MM.1S (cell line): Measurements from ENCODE around the gene ZNF598.
A peak's percentile ranks its signal among the peaks of the same experiment; 100 is the strongest.

ENCODE experiments used
- DNase-seq: peaks from one replicate; pipeline ENCODE4 v3.0.0-alpha.2; 2015
- H2AFZ ChIP-seq: fragments of 300-600 bp; sonication (generic); 2 replicates; pipeline ENCODE4 v1.6.0; 2016; ENCODE audit warnings: antibody characterized with exemption, low read length
- H3F3A ChIP-seq: fragments of 300-600 bp; sonication (generic); 2 replicates; pipeline ENCODE4 v1.6.1; 2016; ENCODE audit warnings: mild to moderate bottlenecking, antibody characterized with exemption, low read length, moderate library complexity, mixed read lengths; ENCODE audit not compliant: insufficient read depth
- H3K27ac ChIP-seq: fragments of 300-600 bp; sonication (generic); 2 replicates; pipeline ENCODE4 v1.5.1; 2016; ENCODE audit warnings: mild to moderate bottlenecking, low read length
- H3K27me3 ChIP-seq: fragments of 300-600 bp; sonication (generic); replicated peaks from 2 replicates; pipeline ENCODE4 v1.6.0; 2016; ENCODE audit warnings: low read length; ENCODE audit not compliant: insufficient read depth
- H3K36me3 ChIP-seq: fragments of 300-600 bp; sonication (generic); replicated peaks from 2 replicates; pipeline ENCODE4 v1.6.1; 2016; ENCODE audit warnings: mild to moderate bottlenecking, low read length, mixed read lengths; ENCODE audit not compliant: insufficient read depth
- H3K4me1 ChIP-seq: fragments of 300-600 bp; sonication (generic); 2 replicates; pipeline ENCODE4 v1.6.1; 2016; ENCODE audit warnings: low read length, mixed read lengths
- H3K4me2 ChIP-seq: fragments of 300-600 bp; sonication (generic); 2 replicates; pipeline ENCODE4 v1.6.0; 2016; ENCODE audit warnings: low read depth, low read length
- H3K4me3 ChIP-seq: fragments of 300-600 bp; sonication (generic); 2 replicates; pipeline ENCODE4 v1.5.1; 2016; ENCODE audit warnings: low read length, mixed read lengths
- H3K79me2 ChIP-seq: fragments of 300-600 bp; sonication (generic); 2 replicates; pipeline ENCODE4 v1.6.1; 2016; ENCODE audit warnings: mixed run types, low read length, mixed read lengths
- H3K9ac ChIP-seq: fragments of 300-600 bp; sonication (generic); 2 replicates; pipeline ENCODE4 v1.6.1; 2016; ENCODE audit warnings: low read length, mixed read lengths
- H3K9me2 ChIP-seq: fragments of 300-600 bp; sonication (generic); replicated peaks from 2 replicates; pipeline ENCODE4 v1.6.1; 2016; ENCODE audit warnings: mild to moderate bottlenecking, low read length, mixed read lengths; ENCODE audit not compliant: insufficient read depth
- H3K9me3 ChIP-seq: fragments of 300-600 bp; sonication (generic); replicated peaks from 2 replicates; pipeline ENCODE4 v1.6.1; 2016; ENCODE audit warnings: mild to moderate bottlenecking, low read length, mixed read lengths; ENCODE audit not compliant: insufficient read depth
- H4K20me1 ChIP-seq: fragments of 300-600 bp; sonication (generic); 2 replicates; pipeline ENCODE4 v1.6.1; 2016; ENCODE audit warnings: mild to moderate bottlenecking, low read length, moderate library complexity, mixed read lengths; ENCODE audit not compliant: insufficient read depth
- EZH2 ChIP-seq: fragments of 300-600 bp; sonication (generic); optimal IDR thresholded peaks from 2 replicates; pipeline ENCODE3; 2017; ENCODE audit warnings: low read depth, mild to moderate bottlenecking, antibody characterized with exemption, low read length, mixed read lengths
- EZH2phosphoT487 ChIP-seq: fragments of 300-600 bp; sonication (generic); IDR thresholded peaks from 2 replicates; pipeline ENCODE4 v1.6.1; 2018; ENCODE audit warnings: antibody characterized with exemption, low read length
- TF ChIP-seq, protein P1 (sequence below): fragments of 300-600 bp; sonication (generic); IDR thresholded peaks from 2 replicates; pipeline ENCODE4 v1.5.1; 2016; ENCODE audit warnings: antibody characterized with exemption, low read length, mixed read lengths

The ZNF598 gene

DNA sequence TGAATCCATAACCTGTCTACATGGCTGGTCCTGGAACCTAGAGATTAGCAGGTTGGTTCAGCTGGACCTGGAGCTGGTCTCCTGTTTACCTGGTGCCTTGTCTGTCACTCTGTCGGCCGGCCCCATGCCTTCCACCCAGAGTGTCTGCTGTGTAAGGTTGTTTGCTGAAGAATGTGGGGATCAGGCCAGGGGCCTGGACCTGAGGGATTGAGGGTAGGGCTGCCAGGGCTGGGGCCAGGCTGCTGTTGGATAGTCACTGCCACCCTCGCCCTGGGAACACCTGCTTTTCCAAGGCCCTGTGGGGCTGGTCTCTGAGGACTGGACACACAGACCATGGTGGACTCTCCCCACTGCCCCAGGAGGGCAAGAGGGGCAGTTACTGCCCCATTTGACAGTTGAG lies 18.5 kb upstream of the ZNF598 start:
- Histone ChIP-seq H3K36me3 (no peaks in the 10 kb centered on the region), H3K4me1 (peaks cover 8% of the 10 kb centered on the region; the same call in 1 of the 2 replicates), H2AFZ (no peak overlapping the region), H3K27ac (no peak overlapping the region), H3K27me3 (peaks cover 39% of the 10 kb centered on the region), H3K9ac (no peak overlapping the region), H3K79me2 (no peaks in the 10 kb centered on the region), H3K4me2 (no peak overlapping the region), H4K20me1 (no peaks in the 10 kb centered on the region), H3K4me3 (no peak overlapping the region), H3K9me3 (no peaks in the 10 kb centered on the region), H3F3A (no peaks in the 10 kb centered on the region; the same call in 1 of the 2 replicates), H3K9me2 (no peaks in the 10 kb centered on the region)
- no peak for TF ChIP-seq EZH2
- TF ChIP-seq EZH2phosphoT487: no peak
- TF ChIP-seq, protein P1, sequence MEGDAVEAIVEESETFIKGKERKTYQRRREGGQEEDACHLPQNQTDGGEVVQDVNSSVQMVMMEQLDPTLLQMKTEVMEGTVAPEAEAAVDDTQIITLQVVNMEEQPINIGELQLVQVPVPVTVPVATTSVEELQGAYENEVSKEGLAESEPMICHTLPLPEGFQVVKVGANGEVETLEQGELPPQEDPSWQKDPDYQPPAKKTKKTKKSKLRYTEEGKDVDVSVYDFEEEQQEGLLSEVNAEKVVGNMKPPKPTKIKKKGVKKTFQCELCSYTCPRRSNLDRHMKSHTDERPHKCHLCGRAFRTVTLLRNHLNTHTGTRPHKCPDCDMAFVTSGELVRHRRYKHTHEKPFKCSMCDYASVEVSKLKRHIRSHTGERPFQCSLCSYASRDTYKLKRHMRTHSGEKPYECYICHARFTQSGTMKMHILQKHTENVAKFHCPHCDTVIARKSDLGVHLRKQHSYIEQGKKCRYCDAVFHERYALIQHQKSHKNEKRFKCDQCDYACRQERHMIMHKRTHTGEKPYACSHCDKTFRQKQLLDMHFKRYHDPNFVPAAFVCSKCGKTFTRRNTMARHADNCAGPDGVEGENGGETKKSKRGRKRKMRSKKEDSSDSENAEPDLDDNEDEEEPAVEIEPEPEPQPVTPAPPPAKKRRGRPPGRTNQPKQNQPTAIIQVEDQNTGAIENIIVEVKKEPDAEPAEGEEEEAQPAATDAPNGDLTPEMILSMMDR: no peak
- peak; percentile 5 for DNase-seq

DNA sequence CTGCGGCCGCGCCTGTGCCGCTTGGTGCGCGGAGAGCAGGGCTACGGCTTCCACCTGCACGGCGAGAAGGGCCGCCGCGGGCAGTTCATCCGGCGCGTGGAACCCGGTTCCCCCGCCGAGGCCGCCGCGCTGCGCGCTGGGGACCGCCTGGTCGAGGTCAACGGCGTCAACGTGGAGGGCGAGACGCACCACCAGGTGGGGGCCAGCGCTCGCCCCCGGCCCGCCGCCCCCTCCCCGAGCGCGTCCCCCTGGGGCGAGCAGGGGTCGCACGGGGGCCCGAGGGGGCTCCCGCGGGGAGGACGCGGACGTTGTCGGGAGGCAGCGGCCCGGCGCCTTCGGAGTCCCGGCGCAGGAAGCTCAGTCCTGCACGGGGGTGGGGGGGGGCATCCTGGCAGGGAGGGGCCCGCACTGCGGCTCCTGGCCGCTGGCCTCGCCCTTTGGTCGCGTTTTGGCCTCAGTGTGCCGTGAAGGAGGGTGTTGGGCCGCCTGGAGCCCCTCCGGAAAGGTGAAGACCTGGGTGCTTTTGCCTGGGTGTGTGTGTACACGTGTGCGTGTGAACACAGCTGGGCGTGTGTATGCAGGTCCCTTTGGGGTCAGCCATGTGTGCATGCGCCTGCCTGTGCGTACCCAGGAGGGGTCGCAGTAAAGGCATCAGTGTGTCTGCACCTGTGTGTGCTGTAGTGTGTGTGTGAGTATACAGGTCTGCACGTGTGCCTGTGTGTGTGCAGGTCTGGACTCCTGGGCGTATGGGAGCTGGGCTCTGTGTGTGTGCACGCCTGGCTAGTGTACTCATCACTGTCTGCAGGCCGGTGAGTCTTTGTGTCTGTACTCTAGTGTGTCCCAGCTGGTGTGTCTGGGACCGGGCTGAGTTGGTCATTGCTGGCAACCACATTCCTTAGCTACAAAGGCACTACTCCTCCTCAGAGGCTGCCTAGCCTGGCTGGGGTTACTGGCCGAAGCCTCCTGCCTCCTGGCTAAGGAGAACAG lies 17.7 kb upstream of the ZNF598 start:
- Histone ChIP-seq H3K9ac (no peak overlapping the region), H3K4me2 (peak overlapping the region; percentile 62; the same call in 1 of the 2 replicates), H3K9me2 (no peaks in the 10 kb centered on the region), H3F3A (no peaks in the 10 kb centered on the region; the same call in 1 of the 2 replicates), H3K27me3 (peaks cover 39% of the 10 kb centered on the region), H3K4me1 (peaks cover 8% of the 10 kb centered on the region; the same call in 1 of the 2 replicates), H3K27ac (no peak overlapping the region), H4K20me1 (no peaks in the 10 kb centered on the region), H3K4me3 (peak overlapping the region; percentile 34; the same call in 1 of the 2 replicates), H3K79me2 (no peaks in the 10 kb centered on the region), H3K36me3 (no peaks in the 10 kb centered on the region), H2AFZ (no peak overlapping the region), H3K9me3 (no peaks in the 10 kb centered on the region)
- DNase-seq: peak; percentile 7
- TF ChIP-seq, protein P1: no peak
- TF ChIP-seq EZH2phosphoT487: no peak
- no peak for TF ChIP-seq EZH2

DNA sequence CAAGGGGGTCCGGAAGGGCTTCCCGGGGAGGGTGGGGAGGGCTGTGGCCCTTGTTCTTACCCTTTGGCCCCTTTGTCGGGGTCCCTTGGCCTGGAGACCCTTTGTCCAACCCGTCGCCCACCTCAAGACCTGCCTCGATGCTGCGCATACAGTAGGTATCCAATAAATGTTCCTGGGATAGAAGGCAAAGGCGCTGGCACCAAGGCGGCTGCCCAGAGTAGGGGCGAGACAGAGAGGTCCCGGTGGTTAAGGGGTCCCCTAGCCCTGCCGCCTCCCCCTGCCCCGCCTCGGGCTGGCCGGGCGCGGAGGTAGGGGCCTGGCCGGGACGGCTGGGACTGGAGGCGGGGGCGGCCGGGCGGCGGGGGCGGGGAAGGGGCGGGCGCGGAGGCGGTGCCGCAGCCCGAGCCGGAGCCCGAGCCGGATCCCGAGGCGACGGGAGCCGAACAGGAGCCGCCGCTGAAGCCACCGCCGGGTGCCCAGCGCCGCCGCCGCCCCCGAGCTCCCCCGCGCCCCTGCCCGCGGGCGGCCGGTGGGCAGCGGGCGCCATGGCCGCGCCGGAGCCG lies 16.9 kb upstream of the ZNF598 start, which contains the start of gene NHERF2:
Gene NHERF2, plus strand, starts transcription at position 442 of the 563 bp plus-strand sequence. Its CDS starts 104 bp downstream, at position 546.
- Histone ChIP-seq H3K4me3 (peak within 1 kb of the TSS; percentile 34; the same call in 1 of the 2 replicates), H3K79me2 (no peaks in the 10 kb centered on the region), H3K4me2 (peak within 1 kb of the TSS; percentile 62; the same call in 1 of the 2 replicates), H3F3A (no peaks in the 10 kb centered on the region; the same call in 1 of the 2 replicates), H3K9ac (no peak within 1 kb of the TSS), H3K27me3 (peaks cover 45% of the 10 kb centered on the region), H3K9me3 (no peaks in the 10 kb centered on the region), H4K20me1 (no peaks in the 10 kb centered on the region), H3K27ac (no peak within 1 kb of the TSS), H3K36me3 (no peaks in the 10 kb centered on the region), H3K9me2 (no peaks in the 10 kb centered on the region), H3K4me1 (peaks cover 6% of the 10 kb centered on the region; the same call in 1 of the 2 replicates), H2AFZ (no peak within 1 kb of the TSS)
- TF ChIP-seq EZH2: no peak
- no peak for TF ChIP-seq EZH2phosphoT487
- TF ChIP-seq, protein P1: no peak
- peak; percentile 32 for DNase-seq
